ENCODE data around the gene TRIOBP. TPM values are rescaled to one million over a fixed set of nuclear protein-coding genes. Genes with fewer than 3 reads are reported as not detected.

The TRIOBP gene
- total RNA-seq, 2 experiments from 2014 or later: 41.4 to 44.4 TPM

DNA sequence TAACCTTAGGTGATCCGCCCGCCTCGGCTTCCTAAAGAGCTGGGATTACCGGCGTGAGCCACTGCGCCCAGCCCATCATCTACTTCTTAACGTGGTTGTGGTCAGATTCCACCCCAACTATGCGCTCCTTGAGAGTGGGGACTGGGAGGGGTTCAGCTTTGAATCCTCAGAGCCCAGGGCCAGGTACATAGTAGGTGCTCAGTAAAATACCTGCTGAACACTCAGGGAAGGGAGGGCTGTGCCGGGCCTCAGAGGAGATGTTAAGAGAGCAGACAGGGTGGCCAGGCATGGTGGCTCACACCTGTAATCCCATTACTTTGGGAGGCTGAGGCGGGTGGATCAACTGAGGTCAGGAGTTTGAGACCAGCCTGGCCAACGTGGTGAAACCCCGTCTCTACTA lies 22.6 kb upstream of the TRIOBP start:
- POLR2A ChIA-PET: interaction anchor here (0.8 to 18.0 kb wide), 9 partner anchors 12 to 66 kb away, joined by 3 to 216 read pairs (median 21); partner anchors contain the start of genes GGA1, NOL12, PDXP and SH3BP1

DNA sequence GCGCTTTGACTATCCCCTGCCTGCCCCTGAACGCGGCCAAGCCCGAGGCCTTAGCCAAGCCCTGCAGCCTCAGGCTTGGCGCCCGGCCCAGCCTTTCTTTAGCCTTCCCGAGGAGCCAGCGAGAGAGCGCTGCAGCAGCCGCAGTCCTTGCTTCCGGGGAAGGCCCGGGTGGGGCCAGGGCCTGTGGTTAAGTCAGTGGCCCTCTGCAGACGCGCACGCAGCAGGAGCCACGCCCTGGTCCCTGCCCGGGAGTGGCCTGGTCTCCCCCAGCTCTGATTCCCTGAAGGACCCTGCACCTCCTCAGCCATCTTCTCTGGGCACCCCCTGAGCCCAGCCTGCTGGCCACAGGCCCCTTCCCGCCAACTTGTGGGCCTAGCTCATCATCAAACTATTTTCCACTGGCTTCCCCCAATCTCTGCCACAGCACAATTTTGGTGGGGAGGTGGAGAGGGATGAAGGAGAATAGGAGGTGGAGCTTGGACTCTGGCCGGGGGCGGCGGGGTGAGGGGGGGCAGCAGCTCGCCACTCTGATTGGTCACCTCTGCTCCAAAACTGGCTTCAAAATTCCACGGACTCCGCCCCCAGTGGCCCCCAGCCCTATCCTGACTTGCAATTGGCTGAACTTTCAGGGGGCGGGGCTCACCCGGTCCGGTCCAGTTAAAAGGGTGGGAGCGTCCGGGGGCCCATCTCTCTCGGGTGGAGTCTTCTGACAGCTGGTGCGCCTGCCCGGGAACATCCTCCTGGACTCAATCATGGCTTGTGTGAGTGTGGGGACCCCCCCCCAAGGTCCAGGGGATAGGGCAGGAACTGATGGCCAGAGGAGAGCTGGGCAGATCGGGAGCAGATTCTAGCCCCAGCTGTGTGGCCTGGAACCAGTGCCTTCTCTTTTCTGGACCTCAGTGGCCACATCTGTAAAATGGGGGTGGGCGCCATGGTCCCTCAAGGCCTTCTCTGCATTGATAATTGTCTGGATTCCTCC lies 21.6 kb upstream of the TRIOBP start, which contains the start of gene LGALS1:
Gene LGALS1 (plus strand): TSS at position 686 of the 979 bp plus-strand sequence. CDS start 67 bp downstream, at position 753.
- Mint-ChIP-seq H3K27me3 (no peaks in the 10 kb centered on the region), H3K4me1 (peaks cover 33% of the 10 kb centered on the region), H3K36me3 (peaks cover 13% of the 10 kb centered on the region), H3K27ac (peak within 1 kb of the TSS; percentile 99), H3K9me3 (no peaks in the 10 kb centered on the region), H3K4me3 (peak within 1 kb of the TSS; percentile 92)
- peak; percentile 82 for DNase-seq
- ATAC-seq (ENCODE audit: low read depth): peak; percentile 60
- POLR2A ChIA-PET: interaction anchor here (0.5 to 18.0 kb wide), 16 partner anchors 11 to 230 kb away, joined by 3 to 216 read pairs (median 7); partner anchors contain the start of genes GGA1, NOL12, PDXP and SH3BP1

More for the DNA sequence above, 22.6 kb upstream of the TRIOBP start:
- Mint-ChIP-seq H3K36me3 (peaks cover 7% of the 10 kb centered on the region), H3K27me3 (no peaks in the 10 kb centered on the region), H3K9me3 (no peaks in the 10 kb centered on the region), H3K4me3 (peak overlapping the region; percentile 67), H3K27ac (peak overlapping the region; percentile 86), H3K4me1 (peaks cover 30% of the 10 kb centered on the region)
- ATAC-seq (ENCODE audit: low read depth) (no peak), DNase-seq (no peak)

DNA sequence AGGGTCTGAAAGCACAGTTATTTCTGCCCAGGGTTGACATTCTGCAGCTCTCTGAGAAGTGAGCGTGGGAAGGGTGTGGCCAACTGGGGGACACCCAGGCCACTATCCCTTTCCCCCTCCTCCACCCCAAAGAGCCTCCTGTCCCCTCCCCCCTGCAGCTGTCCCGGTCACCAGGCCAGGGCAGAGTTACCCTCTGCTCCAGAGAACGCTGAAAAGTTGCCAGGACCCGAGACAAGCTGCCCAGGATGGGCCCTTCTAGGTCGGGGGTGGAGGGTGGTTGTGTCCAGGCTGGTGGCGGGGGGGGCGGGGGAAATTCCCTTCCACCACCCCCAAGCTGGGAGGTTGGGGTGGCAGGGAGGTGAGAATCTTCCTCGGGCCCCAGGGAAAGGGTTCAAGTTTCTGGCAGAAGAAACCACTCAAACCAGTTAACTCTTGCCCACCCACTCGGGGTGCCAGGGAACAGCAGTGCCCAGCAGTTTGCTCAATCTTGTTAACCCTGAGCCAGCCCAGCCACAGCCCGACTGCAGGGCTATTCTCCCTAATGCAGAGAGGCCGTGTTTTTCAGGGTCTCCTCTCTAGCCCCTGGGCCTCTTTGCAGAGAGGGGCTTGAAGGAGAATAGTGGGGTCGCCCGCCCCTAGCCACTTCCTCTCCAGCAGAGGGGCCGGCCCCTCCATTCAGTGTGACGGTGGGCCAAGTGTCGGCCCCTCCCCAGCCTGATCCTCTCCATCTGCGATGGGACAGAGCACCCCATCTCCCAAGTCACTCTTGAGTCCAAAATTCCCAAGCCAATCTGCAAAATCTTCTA lies 20.7 kb upstream of the TRIOBP start:
- Mint-ChIP-seq H3K4me1 (peaks cover 36% of the 10 kb centered on the region), H3K27me3 (no peaks in the 10 kb centered on the region), H3K36me3 (peaks cover 13% of the 10 kb centered on the region), H3K9me3 (no peaks in the 10 kb centered on the region), H3K4me3 (peak overlapping the region; percentile 92), H3K27ac (peak overlapping the region; percentile 99)
- POLR2A ChIA-PET: interaction anchor here (0.5 to 18.0 kb wide), 11 partner anchors 10 to 229 kb away, joined by 3 to 216 read pairs (median 10); partner anchors contain the start of genes GGA1, NOL12, PDXP and SH3BP1
- ATAC-seq (ENCODE audit: low read depth) (no peak), DNase-seq (no peak)

DNA sequence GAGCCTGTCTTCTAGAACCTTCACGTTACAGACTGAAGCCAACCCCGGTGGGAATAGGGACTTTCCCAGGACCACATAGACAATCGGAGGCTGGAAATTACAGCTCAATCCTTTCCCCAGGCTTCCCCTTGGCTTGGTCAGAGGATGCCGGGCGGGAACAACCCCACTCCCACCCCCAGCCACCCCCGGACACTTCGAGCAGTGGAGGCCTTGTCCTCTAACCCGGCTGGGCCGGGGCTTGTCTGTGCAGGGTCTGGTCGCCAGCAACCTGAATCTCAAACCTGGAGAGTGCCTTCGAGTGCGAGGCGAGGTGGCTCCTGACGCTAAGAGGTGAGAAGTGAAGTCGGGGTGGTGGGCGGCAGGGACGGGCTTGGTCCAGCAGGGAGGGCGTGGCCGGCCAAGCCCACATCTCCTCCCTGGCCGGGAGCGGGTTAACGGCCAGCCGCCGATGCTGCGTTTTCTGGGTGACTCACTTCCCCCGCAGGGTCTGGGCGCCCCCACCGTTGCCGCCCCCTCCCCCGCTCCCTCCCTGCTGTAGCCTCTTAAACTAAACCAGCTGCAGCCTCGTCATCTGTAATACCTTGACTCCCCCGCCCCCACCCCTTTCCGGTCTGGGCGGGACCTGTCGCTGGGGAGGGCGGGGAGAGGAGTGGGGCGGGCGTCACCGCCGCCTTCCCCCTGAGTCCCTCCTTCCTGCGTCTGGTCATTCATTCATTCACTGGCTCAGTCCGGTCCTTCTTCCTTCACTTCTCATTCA lies 19.9 kb upstream of the TRIOBP start:
- H3K27me3 Mint-ChIP-seq: no peaks in the 10 kb centered on the region
- H3K36me3 Mint-ChIP-seq: peaks cover 13% of the 10 kb centered on the region
- peaks cover 36% of the 10 kb centered on the region for H3K4me1 Mint-ChIP-seq
- no peaks in the 10 kb centered on the region for H3K9me3 Mint-ChIP-seq
- ATAC-seq (ENCODE audit: low read depth): peak; percentile 65
- peak overlapping the region; percentile 99 for H3K27ac Mint-ChIP-seq
- peak; percentile 90 for DNase-seq
- H3K4me3 Mint-ChIP-seq: peak overlapping the region; percentile 92
- POLR2A ChIA-PET: interaction anchor here (0.6 to 18.0 kb wide), 12 partner anchors 9 to 110 kb away, joined by 3 to 216 read pairs (median 8); partner anchors contain the start of genes GGA1, NOL12, PDXP and SH3BP1

DNA sequence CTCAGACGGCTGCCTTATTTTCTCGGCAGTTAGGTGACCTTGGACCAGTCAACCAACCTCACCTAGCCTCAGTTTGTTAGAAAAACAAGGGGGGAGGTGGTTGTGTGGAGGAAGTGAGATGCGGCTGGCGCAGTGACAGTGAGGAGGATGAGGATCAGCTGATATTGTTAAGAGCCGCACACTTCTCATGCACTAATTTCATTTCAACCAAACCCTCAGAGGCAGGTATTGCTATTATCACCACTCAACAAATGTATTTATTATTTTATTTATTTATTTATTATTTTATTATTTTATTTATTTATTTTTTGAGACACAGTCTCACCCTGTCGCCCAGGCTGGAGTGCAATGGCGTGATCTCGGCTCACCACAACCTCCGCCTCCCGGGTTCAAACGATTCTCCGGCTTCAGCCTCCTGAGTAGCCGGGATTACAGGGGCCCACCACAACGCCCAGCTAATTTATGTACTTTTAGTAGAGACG lies 19.3 kb upstream of the TRIOBP start:
- peak; percentile 27 for ATAC-seq (ENCODE audit: low read depth)

DNA sequence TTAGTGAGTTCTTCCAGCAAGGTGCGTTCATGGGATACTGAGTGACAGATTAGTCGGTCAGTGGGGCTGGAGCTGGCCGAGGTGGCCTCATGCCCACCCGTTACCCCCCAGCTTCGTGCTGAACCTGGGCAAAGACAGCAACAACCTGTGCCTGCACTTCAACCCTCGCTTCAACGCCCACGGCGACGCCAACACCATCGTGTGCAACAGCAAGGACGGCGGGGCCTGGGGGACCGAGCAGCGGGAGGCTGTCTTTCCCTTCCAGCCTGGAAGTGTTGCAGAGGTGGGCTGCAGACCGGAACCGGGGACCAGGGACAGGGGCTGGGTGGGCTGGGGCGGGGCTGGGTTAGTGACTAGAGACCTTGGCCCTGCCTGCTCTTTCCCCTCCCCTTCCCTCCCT lies 18.5 kb upstream of the TRIOBP start:
- no peak overlapping the region for H3K27ac Mint-ChIP-seq
- no peaks in the 10 kb centered on the region for H3K27me3 Mint-ChIP-seq
- H3K4me3 Mint-ChIP-seq: peak overlapping the region; percentile 64
- H3K9me3 Mint-ChIP-seq: no peaks in the 10 kb centered on the region
- peaks cover 28% of the 10 kb centered on the region for H3K4me1 Mint-ChIP-seq
- POLR2A ChIA-PET: interaction anchor here (1.5 to 18.0 kb wide), 4 partner anchors 18 to 70 kb away, joined by 3 to 216 read pairs (median 40); partner anchors contain the start of genes GGA1, PDXP and SH3BP1
- no peak for ATAC-seq (ENCODE audit: low read depth)
- peaks cover 13% of the 10 kb centered on the region for H3K36me3 Mint-ChIP-seq
- DNase-seq: no peak

More for the DNA sequence above, 19.3 kb upstream of the TRIOBP start:
- POLR2A ChIA-PET: interaction anchor here (0.6 to 18.0 kb wide), 11 partner anchors 9 to 110 kb away, joined by 3 to 216 read pairs (median 8); partner anchors contain the start of genes GGA1, NOL12, PDXP and SH3BP1
- no peak for DNase-seq
- H3K36me3 Mint-ChIP-seq: peaks cover 13% of the 10 kb centered on the region
- peak overlapping the region; percentile 92 for H3K4me3 Mint-ChIP-seq
- peak overlapping the region; percentile 99 for H3K27ac Mint-ChIP-seq
- H3K27me3 Mint-ChIP-seq: no peaks in the 10 kb centered on the region
- H3K4me1 Mint-ChIP-seq: peaks cover 31% of the 10 kb centered on the region
- H3K9me3 Mint-ChIP-seq: no peaks in the 10 kb centered on the region

- H3K27ac Mint-ChIP-seq: peak overlapping the region; percentile 51
- H3K4me1 Mint-ChIP-seq: peaks cover 20% of the 10 kb centered on the region
- H3K9me3 Mint-ChIP-seq: no peaks in the 10 kb centered on the region
- H3K27me3 Mint-ChIP-seq: no peaks in the 10 kb centered on the region
- H3K4me3 Mint-ChIP-seq: peak overlapping the region; percentile 7
- ATAC-seq (ENCODE audit: low read depth) (no peak), DNase-seq (no peak)
- peaks cover 13% of the 10 kb centered on the region for H3K36me3 Mint-ChIP-seq
- POLR2A ChIA-PET: interaction anchor here (18.0 kb wide), 1 partner anchor 19 kb away, joined by 216 read pairs; the partner anchor contains the start of gene PDXP
Measured at GRCh38 chr22:37679670-37680069, 17.2 kb upstream of the TRIOBP start.

GRCh38 chr22:37680191-37680851 lies 16.5 kb upstream of the TRIOBP start:
- POLR2A ChIA-PET: interaction anchor here (1.4 to 18.0 kb wide), 5 partner anchors 20 to 73 kb away, joined by 4 to 216 read pairs (median 6); partner anchors contain the start of genes GGA1 and PDXP
- Mint-ChIP-seq H3K27me3 (no peaks in the 10 kb centered on the region), H3K4me1 (peaks cover 20% of the 10 kb centered on the region), H3K9me3 (no peaks in the 10 kb centered on the region), H3K27ac (no peak overlapping the region), H3K4me3 (no peak overlapping the region), H3K36me3 (peaks cover 13% of the 10 kb centered on the region)
- ATAC-seq (ENCODE audit: low read depth): no peak
- no peak for DNase-seq

DNA sequence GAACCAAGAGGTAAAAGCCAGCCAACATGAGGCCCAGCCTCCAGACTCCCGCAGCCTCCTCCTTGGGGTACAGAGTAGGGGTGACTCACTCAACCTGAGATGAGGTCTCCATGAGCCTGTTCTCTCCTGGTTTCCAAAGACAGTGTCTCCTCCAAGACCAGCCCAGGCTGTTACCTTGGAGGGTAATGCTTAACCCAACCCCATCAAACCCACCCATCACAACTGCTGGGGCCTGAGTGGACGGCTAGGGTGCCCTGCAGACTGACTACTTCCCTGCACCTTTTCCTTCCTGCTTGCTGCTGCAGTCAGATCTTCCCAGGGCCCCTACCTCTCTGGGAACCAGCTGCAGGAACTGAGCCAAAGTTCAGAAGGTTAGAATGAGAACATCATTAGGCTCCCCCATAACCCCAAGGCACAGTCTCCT lies 15.8 kb upstream of the TRIOBP start:
- Mint-ChIP-seq H3K36me3 (peaks cover 10% of the 10 kb centered on the region), H3K27ac (peak overlapping the region; percentile 68), H3K9me3 (no peaks in the 10 kb centered on the region), H3K27me3 (no peaks in the 10 kb centered on the region), H3K4me3 (no peak overlapping the region), H3K4me1 (peaks cover 23% of the 10 kb centered on the region)
- DNase-seq (no peak), ATAC-seq (ENCODE audit: low read depth) (no peak)
- POLR2A ChIA-PET: interaction anchor here (0.5 to 18.0 kb wide), 10 partner anchors 21 to 1011 kb away, joined by 3 to 216 read pairs (median 6); partner anchors contain the start of genes GGA1 and PDXP

GRCh38 chr22:37681556-37682049 lies 15.2 kb upstream of the TRIOBP start:
- peak; percentile 24 for ATAC-seq (ENCODE audit: low read depth)
- Mint-ChIP-seq H3K4me3 (no peak overlapping the region), H3K36me3 (peaks cover 10% of the 10 kb centered on the region), H3K4me1 (peaks cover 24% of the 10 kb centered on the region), H3K9me3 (no peaks in the 10 kb centered on the region), H3K27ac (peak overlapping the region; percentile 71), H3K27me3 (no peaks in the 10 kb centered on the region)
- DNase-seq: peak; percentile 75
- POLR2A ChIA-PET: interaction anchor here (0.5 to 18.0 kb wide), 11 partner anchors 9 to 1011 kb away, joined by 3 to 216 read pairs (median 5); partner anchors contain the start of genes GGA1 and PDXP

Data from activated naive CD8-positive, alpha-beta T cell treated with anti-CD3 and anti-CD28 coated beads, Interleukin-2, amount 10 ng/mL, durations not matched to agents 7 days and 5 days (primary cell).